ENCODE measurements around the gene AZGP1. TPM values are rescaled to one million over a fixed set of nuclear protein-coding genes. Genes with fewer than 3 reads are reported as not detected.

The AZGP1 gene
- not detected for total RNA-seq
- 0.39 TPM for polyA plus RNA-seq (2013, experiment 1 of 2)
- not detected for polyA plus RNA-seq (2013, experiment 2 of 2)
- long read RNA-seq, experiment 1: 0 reads
- long read RNA-seq, experiment 2: 0 reads
- long read RNA-seq, experiment 3: 0 reads
- long read RNA-seq, experiment 4: 0 reads

- H3K9me3 ChIP-seq (ENCODE audit: control insufficient read depth, low read length): no peaks in the 10 kb centered on the region
- H3K27ac ChIP-seq (ENCODE audit: low read depth, low read length): no peak within 1 kb of the TSS
- 91 to 94% methylated on average over 3 to 5 of the region's 5 CpGs for WGBS, 2 experiments (ENCODE audit: insufficient coverage in 1 of 2, insufficient read length in 1 of 2)
- H3K27ac Mint-ChIP-seq: no peak within 1 kb of the TSS
- no peak within 1 kb of the TSS for H3K4me3 Mint-ChIP-seq
- H3K36me3 Mint-ChIP-seq (ENCODE audit: low read depth): no peaks in the 10 kb centered on the region
- no peak for DNase-seq
- no peaks in the 10 kb centered on the region for H3K9me3 Mint-ChIP-seq
- no peaks in the 10 kb centered on the region for H3K27me3 ChIP-seq (ENCODE audit: control insufficient read depth, insufficient read depth, low read length, poor library complexity, severe bottlenecking)
- H3K9ac ChIP-seq (ENCODE audit: extremely low read depth, low read length, poor library complexity, severe bottlenecking): no peak within 1 kb of the TSS
- peaks cover 6% of the 10 kb centered on the region for H3K27me3 Mint-ChIP-seq (ENCODE audit: insufficient read depth)
- no peaks in the 10 kb centered on the region for H3K4me1 Mint-ChIP-seq
- H3K4me1 ChIP-seq (ENCODE audit: control insufficient read depth, insufficient read depth, low read length): no peaks in the 10 kb centered on the region
- H3K4me3 ChIP-seq (ENCODE audit: low read length): no peak within 1 kb of the TSS
- TF ChIP-seq, protein P1, sequence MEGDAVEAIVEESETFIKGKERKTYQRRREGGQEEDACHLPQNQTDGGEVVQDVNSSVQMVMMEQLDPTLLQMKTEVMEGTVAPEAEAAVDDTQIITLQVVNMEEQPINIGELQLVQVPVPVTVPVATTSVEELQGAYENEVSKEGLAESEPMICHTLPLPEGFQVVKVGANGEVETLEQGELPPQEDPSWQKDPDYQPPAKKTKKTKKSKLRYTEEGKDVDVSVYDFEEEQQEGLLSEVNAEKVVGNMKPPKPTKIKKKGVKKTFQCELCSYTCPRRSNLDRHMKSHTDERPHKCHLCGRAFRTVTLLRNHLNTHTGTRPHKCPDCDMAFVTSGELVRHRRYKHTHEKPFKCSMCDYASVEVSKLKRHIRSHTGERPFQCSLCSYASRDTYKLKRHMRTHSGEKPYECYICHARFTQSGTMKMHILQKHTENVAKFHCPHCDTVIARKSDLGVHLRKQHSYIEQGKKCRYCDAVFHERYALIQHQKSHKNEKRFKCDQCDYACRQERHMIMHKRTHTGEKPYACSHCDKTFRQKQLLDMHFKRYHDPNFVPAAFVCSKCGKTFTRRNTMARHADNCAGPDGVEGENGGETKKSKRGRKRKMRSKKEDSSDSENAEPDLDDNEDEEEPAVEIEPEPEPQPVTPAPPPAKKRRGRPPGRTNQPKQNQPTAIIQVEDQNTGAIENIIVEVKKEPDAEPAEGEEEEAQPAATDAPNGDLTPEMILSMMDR (conservative IDR thresholded peaks at IDR 0.05): no peak
- H3K36me3 ChIP-seq (ENCODE audit: control insufficient read depth, insufficient read depth, low read length): no peaks in the 10 kb centered on the region
Observed at GRCh38 chr7:99975782-99976521, at the start of gene AZGP1. Gene AZGP1, minus strand, starts transcription at chr7:99976031. Its CDS starts 11 bp downstream, at chr7:99976020.

GRCh38 chr7:100024020-100024619, 48.3 kb upstream of the AZGP1 start:
- WGBS, 2 experiments (ENCODE audit: insufficient coverage in 1 of 2, insufficient read length in 1 of 2): 96% methylated on average over 12 of the region's 12 CpGs
- H3K9me3 Mint-ChIP-seq: no peaks in the 10 kb centered on the region
- Histone ChIP-seq H3K9ac (ENCODE audit: extremely low read depth, low read length, poor library complexity, severe bottlenecking) (no peak overlapping the region), H3K27me3 (ENCODE audit: control insufficient read depth, insufficient read depth, low read length, poor library complexity, severe bottlenecking) (no peaks in the 10 kb centered on the region), H3K27ac (ENCODE audit: low read depth, low read length) (no peak overlapping the region), H3K4me1 (ENCODE audit: control insufficient read depth, insufficient read depth, low read length) (no peaks in the 10 kb centered on the region), H3K4me3 (ENCODE audit: low read length) (no peak overlapping the region), H3K9me3 (ENCODE audit: control insufficient read depth, low read length) (no peaks in the 10 kb centered on the region), H3K36me3 (ENCODE audit: control insufficient read depth, insufficient read depth, low read length) (peaks cover 70% of the 10 kb centered on the region)
- TF ChIP-seq, protein P1 (conservative IDR thresholded peaks at IDR 0.05): no peak
- H3K4me1 Mint-ChIP-seq: peaks cover 6% of the 10 kb centered on the region
- peaks cover 74% of the 10 kb centered on the region for H3K36me3 Mint-ChIP-seq (ENCODE audit: low read depth)
- no peak overlapping the region for H3K27ac Mint-ChIP-seq
- no peaks in the 10 kb centered on the region for H3K27me3 Mint-ChIP-seq (ENCODE audit: insufficient read depth)
- DNase-seq: no peak
- H3K4me3 Mint-ChIP-seq: no peak overlapping the region

DNA sequence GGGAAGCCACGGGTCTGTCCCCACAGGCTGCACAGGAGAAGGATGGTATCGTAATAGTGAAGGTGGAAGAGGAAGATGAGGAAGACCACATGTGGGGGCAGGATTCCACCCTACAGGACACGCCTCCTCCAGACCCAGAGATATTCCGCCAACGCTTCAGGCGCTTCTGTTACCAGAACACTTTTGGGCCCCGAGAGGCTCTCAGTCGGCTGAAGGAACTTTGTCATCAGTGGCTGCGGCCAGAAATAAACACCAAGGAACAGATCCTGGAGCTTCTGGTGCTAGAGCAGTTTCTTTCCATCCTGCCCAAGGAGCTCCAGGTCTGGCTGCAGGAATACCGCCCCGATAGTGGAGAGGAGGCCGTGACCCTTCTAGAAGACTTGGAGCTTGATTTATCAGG, 47.7 kb upstream of the AZGP1 start:
- peaks cover 69% of the 10 kb centered on the region for H3K36me3 ChIP-seq (ENCODE audit: control insufficient read depth, insufficient read depth, low read length)
- H3K27me3 Mint-ChIP-seq (ENCODE audit: insufficient read depth): no peaks in the 10 kb centered on the region
- TF ChIP-seq, protein P1 (conservative IDR thresholded peaks at IDR 0.05): no peak
- H3K4me1 Mint-ChIP-seq: peaks cover 6% of the 10 kb centered on the region
- H3K9me3 ChIP-seq (ENCODE audit: control insufficient read depth, low read length): no peaks in the 10 kb centered on the region
- DNase-seq: no peak
- no peak overlapping the region for H3K27ac Mint-ChIP-seq
- H3K4me3 ChIP-seq (ENCODE audit: low read length): no peak overlapping the region
- no peak overlapping the region for H3K4me3 Mint-ChIP-seq
- H3K36me3 Mint-ChIP-seq (ENCODE audit: low read depth): peaks cover 74% of the 10 kb centered on the region
- H3K27me3 ChIP-seq (ENCODE audit: control insufficient read depth, insufficient read depth, low read length, poor library complexity, severe bottlenecking): no peaks in the 10 kb centered on the region
- no peak overlapping the region for H3K9ac ChIP-seq (ENCODE audit: extremely low read depth, low read length, poor library complexity, severe bottlenecking)
- H3K4me1 ChIP-seq (ENCODE audit: control insufficient read depth, insufficient read depth, low read length): no peaks in the 10 kb centered on the region
- no peaks in the 10 kb centered on the region for H3K9me3 Mint-ChIP-seq
- no peak overlapping the region for H3K27ac ChIP-seq (ENCODE audit: low read depth, low read length)
- 97 to 100% methylated on average over 11 to 12 of the region's 12 CpGs for WGBS, 2 experiments (ENCODE audit: insufficient coverage in 1 of 2, insufficient read length in 1 of 2)

All from endodermal cell (in vitro differentiated cells).